Tibial nerve (tissue), 4 donors: ENCODE data around the gene NOTCH3.

ENCODE experiments used
- CTCF ChIP-seq, 5 experiments: fragments of 200-600 bp in 3 of 5; fragments of 450-650 bp in 2 of 5; sonication (generic) in 3 of 5; IDR thresholded peaks; one replicate each; pipeline ENCODE4 v1.5.1; 2016 to 2019; ENCODE audit warnings: antibody characterized with exemption in 5 of 5, mild to moderate bottlenecking in 3 of 5, moderate library complexity in 2 of 5
- EP300 ChIP-seq, 2 donors: sonication (generic); formaldehyde crosslinking; IDR thresholded peaks; one replicate each; pipeline ENCODE4 v1.6.1; 2017; ENCODE audit warnings: antibody characterized with exemption in 2 of 2, mild to moderate bottlenecking in 1 of 2
- POLR2A ChIP-seq, 2 donors: fragments of 450-650 bp; IDR thresholded peaks; one replicate each; pipeline ENCODE4 v1.6.1; 2017; ENCODE audit warnings: antibody characterized with exemption in 2 of 2, mild to moderate bottlenecking in 2 of 2, moderate library complexity in 2 of 2

DNA sequence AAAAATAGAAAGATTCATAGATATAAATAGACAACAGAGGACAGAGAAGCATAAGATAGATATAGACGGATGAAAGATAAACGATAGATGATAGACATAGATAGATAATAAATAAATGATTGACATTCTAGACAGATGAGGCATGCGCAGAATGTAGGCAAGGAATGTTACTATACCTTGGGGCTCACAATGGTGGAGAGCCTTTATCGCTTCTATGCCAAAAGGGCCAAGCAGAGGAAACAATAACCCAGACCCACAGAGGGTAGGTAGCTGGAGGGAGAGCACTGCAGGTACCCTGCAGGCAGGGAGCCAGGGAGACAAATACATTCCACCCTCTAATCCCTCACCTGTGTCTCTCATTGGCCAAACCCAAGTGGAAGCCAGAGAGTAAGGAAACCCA is 44.4 kb downstream of the NOTCH3 start:
- TF ChIP-seq CTCF (IDR thresholded peaks at IDR 0.05) (no peak), POLR2A (IDR thresholded peaks at IDR 0.05) (no peak), EP300 (IDR thresholded peaks at IDR 0.05) (no peak)
